Endometrial microvascular endothelial cells (primary cell): Measurements from ENCODE around the gene SLC35F4. TPM values are rescaled to one million over a fixed set of nuclear protein-coding genes. Genes with fewer than 3 reads are reported as not detected.

Experiments
- in situ Hi-C: cut with HindIII; loops from 2 replicates; pipeline ENCODE4 v1.10.0; 2017; ENCODE audit warnings: low sequenced_read_pairs, low pct_unique_long_range_greater_than_20kb; ENCODE audit errors: inconsistent ontology term
- total RNA-seq: library from RNA; depleted of rRNA; stranded (reverse); fragments of >200 nt; gene quantifications from one replicate; pipeline ENCODE4 v1.2.3, GENCODE V29; 2015; ENCODE audit errors: inconsistent ontology term

Gene SLC35F4
- total RNA-seq, 1 donor from 2014 or later = not detected

DNA sequence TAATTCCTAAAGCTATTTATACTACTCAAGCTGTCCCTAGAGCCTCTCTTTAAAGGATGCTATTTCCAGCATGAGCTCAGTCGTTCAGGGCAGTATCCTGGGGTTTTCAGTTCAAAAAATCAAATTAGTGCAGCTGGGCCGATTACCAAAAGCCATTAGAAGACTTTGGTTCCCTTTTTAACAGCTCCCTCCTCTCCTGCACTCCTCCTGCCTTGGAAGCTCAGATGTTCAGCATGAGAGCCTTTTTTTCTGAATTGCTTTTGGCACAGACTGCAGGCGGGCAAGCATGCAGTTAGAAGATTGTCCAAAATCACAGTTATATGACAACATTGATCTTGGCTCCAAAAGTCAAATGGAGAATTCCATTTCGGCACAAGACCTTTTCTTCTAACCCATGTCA lies 179.6 kb downstream of the SLC35F4 start:
- in situ Hi-C loops = no loop called here

DNA sequence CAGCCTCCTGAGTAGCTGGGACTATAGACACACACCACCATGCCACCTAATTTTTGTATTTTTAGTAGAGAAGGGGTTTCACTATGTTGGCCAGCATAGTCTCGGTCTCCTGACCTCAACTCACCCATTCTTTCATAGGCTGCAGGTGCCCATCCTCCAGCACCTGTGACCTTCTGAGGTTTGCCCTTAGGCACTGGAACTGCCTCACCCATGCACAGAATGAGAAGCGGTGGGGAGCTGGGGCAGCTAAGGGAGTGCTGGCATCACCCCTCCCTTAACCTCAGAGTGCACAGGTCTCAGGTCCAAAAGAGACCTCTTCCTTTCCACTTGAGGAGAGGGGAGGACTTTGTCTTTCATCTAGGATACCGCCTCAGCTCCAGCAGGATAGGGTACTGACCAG lies 194.9 kb downstream of the SLC35F4 start:
- in situ Hi-C loops = no loop called here

DNA sequence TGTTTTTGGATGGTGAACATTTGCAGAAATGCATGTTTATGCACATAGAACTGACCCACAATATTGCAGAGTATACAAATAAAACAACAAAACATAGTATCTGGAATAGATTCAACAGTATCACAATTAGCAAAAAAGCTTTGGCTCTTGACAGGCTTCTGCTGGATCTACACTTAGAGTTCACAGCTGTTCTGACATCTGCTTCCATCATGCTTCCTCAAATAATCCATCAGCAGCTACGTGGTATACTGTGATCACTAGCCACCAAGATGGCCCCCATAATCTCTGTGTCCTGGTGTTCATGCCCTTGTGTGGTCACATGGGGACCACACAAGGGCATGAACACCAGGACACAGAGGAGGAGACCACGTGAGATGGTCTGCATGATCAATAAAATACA lies 205.7 kb downstream of the SLC35F4 start:
- in situ Hi-C loops = no loop called here

DNA sequence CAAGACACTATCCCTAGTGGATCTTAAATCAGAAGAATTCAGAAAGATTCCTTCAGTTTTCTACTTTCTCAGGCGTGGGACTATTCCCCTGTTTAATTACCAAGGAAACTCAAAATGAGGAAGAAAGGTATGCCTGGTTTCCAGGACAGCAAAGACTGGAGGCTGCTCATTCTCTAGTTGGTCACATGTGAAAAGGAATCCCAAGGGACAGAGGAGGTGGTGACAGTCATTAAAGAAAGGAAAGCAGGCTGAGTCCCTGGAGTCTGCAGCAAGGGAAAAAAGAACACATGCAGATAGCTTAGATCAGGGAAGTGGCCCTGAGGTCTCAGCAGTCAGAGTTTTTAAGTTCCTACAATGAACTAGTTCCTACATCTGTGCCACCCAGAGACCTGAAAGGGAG lies 206.8 kb downstream of the SLC35F4 start:
- in situ Hi-C loops = no loop called here

DNA sequence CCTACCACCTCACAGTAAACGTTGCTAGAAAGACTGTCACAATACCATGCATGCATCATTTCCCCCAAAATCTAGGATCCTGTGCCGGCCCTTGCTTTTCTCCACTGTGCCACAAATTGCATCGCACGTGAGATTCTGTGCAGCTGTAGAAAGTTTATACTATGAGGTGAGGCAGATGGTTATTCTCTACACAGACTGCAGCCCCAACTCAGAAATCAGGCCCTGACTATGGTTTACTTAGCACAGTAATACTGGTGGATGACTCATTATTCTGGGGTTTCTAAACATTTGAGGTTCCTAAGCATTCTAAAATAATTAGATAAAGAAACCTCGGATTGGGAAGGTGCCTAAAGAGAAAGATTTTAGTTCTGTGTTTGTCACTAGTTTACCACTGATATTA lies 208.4 kb downstream of the SLC35F4 start:
- in situ Hi-C loops = no loop called here

DNA sequence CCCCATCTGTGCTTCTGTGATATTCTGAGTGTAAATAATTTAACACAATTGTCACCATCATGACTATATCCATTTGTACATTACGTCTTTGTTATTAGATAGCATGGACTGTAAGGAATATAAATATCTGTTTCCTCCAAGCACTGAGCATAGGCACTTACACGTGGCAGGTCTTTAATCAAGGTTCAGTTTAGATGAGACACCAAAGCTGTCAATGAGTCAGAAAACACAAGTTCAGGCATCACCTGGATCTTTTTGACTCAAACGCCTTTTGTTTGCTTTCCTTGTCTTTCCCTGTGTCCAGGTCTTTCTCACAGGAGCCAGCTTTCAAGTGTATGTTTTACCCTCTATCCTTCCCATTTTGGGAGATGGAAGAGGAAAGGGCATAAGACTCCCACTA lies 209.0 kb downstream of the SLC35F4 start:
- in situ Hi-C loops = no loop called here

DNA sequence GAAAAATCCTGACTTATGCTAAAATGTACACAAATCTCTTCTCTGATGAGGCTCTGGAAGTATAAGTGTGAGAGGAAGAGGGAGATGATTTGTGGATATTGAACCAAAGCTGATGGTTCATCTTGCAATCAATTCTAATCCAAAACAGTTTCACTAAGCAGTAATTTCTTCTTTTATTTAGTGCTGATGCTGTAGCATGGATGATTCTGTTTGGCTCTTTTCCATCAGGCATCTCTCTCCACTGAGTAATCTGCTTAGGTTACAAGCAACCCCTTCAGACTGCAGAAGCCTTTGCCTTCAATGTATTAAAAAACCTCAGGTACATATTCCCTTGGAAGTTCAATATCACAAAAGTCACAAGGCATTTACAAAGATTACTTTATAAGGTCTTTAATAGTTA lies 213.1 kb downstream of the SLC35F4 start:
- in situ Hi-C loops = no loop called here

DNA sequence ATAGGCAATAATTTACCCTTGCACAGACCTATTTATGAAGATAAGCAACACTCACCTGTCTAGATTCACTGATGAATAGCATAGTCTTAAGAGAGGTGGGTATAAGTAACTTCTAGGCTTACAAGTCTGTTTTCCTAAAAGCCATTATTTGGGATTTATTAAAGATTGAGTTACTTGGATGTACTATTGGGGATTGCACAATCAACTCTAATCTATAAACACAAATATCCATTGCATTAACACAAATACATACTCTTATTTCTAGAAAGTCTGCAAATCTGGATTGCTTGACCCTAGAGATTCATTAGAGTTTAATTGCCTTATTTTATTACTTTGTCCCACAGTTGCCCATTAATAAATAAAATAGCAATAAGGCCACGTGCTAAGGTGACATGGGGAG lies 224.1 kb downstream of the SLC35F4 start:
- in situ Hi-C loops = no loop called here

DNA sequence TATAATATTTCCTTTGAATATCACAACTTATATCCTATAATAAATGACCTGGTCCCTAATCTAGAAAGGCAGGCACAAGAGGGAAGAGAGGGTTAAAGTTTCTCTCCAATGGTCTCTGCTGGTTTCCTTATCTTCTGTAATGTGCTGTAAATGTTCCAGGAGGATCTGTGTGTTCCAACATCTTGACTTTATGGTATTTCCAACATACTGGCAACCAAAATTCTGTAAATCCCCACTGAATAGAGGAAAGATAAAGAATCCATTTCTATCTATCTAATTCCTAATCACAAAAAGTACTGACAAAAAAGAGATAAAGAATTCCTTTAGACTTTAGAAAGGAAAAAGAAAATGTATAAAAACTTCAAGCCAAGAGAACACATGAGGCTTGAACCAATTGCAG lies 225.9 kb downstream of the SLC35F4 start:
- in situ Hi-C loops = no loop called here

DNA sequence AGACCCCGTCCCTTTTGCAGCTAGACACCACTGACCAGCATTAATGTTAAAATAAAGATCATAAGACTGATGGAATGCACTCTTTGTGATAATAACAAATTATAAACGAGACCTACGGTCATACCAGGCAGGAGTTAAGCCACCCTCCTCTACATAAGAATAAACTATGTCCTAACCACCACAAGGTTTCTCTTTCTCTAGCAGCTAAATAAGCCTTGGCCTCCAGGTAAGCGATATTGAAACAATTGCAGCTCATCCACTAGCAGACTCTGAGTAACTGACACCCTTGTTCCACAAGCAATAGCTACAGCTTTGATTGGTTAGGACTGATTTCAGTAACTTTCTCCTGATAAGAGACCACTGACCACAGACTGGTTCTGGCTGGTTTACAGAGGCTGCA lies 228.0 kb downstream of the SLC35F4 start:
- in situ Hi-C loops = no loop called here

DNA sequence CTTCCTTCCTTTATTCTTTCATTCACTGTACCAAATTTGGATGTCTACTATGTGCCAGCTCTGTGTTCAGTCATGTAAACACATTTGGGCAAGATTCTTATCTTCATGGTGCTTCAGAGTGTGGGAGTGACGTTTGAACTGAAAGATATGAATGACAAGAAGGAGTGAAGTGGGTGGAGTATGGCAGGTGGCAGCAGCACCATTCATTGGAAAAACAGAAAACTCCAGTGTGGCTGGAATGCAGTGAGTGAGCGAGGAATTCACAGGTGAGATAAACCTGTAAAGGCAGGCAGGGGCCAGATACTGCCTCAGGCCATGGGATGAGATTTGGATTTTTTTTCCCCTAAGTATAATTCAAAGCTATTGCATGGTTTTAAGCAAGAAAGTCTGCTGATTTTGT lies 231.6 kb downstream of the SLC35F4 start:
- in situ Hi-C loops = no loop called here

DNA sequence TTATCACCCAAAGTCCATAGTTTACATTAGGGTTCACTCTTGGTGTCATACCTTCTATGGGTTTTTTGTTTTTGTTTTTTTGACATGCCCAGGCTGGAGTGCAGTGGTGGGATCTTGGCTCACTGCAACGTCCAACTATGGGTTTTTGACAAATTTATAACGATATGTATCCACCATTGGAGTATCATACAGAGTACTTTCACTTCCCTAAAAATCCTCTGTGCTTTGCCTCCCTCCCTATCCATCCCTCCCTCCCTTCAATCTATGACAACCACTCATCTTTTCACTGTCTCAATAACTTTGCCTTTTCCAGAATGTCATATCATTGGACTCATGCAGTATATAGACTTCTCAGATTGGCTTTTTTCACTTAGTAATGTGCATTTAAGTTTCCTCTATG lies 233.2 kb downstream of the SLC35F4 start:
- in situ Hi-C loops = no loop called here

DNA sequence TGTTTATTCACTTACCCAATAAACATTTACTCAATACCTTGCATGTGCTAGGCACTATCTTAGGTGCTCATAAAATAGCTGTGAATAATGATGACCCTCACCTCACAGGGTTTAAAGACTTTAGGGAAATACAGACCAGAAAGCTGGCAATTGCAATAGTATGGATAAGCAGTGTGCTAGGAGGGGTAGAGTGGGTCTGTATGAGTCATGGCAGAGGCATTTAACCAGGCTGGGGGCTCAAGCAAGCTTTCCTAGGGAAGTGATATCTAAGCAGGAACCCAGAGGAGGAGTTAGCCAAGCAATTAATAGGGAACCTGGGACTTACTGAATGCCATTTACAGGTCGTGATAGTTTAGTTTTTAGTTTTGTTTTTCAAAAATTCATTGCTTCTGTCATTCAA lies 248.4 kb downstream of the SLC35F4 start:
- in situ Hi-C loops = no loop called here

DNA sequence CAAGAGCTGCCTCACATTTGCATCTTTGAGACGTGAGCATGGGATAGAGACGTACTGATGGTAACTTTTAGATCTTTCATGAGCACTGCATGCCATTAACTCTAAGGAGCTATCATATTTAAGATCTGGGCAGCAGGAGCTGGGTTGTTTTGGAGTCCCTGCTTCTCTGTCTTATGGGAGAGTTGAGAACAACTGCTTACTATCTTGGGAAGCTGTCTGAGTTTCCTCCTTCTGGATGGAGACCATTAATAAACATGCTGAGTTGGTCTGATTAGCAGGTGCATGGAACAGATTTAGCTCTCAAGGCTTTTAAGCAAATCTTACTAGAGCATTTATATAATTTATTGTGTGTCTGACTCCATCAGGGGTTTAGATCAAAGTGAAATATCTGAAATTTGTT lies 252.9 kb downstream of the SLC35F4 start:
- in situ Hi-C loops = no loop called here

DNA sequence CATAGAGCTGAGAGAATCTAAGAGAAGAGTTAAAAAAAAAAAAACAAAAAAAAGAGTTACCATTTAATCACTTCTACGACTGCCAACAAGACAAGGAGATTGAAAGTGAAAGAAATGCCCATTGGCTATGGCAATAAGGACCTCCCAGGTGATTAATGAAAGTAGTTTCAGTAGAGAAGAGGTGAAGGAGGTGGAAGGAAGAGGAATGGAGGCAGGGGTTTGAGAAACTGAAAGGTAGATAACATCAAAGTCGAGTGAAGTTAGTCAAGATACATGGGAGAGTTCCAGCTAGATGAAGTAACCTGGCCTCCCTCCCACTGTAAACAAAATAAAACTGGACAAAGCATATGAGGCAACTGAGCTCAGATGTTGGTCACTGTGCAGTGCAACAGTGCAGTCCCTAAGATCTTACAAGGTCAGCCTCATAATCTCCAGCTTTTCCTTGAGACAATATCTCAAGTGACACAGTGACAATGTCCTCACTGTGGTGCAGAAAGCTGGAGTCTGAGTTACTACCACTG lies 254.3 kb downstream of the SLC35F4 start:
- in situ Hi-C loops = no loop called here

DNA sequence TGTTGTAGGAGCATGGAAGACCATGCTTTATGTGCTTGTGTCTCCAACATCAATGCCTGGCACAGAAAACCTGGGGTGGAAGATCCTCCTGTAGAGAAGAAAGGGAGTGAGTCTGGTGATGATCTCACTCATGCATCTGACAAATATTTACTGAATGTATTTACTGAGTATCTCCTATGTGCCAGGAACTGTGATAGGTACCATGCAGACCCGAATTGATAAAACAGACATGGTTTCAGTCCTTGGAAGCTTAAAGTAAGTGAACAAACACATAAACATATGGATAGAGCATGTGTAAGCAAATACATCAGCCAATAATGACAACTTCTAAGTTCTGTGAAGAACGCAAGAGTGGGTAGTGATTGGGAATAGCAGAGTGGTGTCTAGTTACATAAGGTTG lies 255.3 kb downstream of the SLC35F4 start:
- in situ Hi-C loops = no loop called here

DNA sequence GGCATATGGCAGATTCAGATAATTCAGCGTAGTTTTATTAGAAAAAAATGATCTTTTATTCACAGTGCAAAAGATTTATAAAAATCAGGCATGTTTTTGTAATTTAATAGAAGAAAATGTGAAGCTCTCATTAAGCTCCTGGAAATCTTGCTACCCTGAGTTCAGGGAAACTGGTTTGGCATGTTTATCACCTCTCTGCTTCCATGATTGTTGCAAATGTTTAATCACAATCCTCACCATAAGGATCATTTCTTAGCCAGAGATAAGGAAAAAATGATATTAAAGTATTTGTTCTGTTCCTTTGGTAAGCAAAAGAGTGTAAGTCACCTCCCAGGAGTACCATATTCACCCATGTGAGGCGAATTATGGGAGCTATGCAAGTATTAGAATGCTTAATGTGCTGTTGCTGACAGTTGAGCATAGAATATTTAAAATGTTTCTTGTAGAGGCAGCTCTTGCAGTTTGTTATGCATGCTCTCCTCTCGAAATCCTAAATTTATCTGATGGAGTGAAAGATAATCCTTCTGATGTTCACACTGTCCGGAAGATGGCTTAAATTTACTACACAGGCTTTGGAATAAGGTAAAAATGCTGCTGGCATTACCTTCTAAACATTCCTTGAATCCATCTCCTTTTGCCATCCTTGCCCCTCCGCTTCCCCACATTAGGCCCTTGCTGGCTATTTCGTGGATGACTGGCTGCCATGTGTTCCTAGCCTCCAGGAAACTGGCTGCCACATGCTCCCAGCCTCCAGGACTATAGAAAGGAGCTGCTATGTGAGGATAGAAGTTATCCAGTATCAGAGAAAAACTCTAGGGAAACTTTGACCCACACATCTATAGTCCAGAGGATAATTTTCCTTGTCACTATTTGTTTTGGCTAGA lies 256.5 kb downstream of the SLC35F4 start:
- in situ Hi-C loops = no loop called here

DNA sequence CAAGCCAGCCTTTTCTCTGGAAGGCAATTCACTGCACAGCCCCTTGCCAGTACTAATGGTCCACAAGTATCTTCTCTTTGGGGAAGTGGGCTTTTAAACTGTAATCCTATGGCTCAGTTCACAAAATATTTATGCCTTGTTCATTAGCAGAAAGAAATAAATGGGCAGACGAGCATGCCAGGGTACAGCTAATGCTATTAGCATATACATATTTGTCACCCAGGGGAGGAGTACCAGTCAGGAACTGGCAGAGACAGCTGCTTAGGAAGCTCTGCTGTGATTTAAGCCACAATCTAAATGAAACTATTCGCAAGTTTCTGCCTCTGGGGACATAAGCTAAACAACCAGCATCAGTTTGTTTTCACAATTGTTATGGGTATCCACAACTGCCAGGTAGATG lies 258.8 kb downstream of the SLC35F4 start:
- in situ Hi-C loops = no loop called here

DNA sequence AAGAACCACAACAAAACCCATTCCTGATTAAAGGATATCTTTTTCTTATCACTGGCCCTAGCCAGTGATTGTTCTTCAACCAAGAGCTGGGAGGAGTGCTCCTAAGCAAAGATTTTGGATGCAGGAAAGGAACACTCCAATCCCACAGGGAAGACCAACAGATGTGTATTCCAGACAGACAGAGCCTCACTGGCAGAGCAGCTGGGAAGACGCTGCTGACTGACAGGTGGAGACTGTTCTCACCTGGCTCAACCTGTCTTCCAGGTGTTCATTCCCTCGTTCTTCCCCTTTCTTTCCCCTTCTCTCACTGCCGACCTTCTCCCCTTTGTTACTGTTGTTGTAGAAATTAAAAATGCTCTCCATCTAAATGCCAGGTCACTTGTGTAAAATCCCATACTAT lies 282.5 kb downstream of the SLC35F4 start:
- in situ Hi-C loops = no loop called here

DNA sequence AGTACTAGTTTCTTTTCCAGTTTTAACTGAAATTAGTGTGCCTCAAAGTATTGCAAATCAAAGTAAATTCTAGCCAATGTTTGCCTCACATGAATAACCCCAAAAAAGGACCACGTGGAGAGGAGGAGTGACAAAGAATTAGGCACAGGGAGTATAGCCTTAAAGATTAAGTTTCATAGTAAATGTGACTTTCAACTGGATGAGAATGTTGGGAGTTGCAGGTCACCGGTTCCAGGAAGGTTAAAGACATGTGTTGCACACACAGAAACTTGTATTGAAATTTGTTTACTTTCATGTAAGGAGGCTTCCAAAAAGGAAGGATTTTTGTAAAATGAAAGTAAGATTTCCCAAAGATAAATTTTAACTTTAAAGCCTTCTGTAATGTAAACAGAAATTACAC lies 283.1 kb downstream of the SLC35F4 start:
- in situ Hi-C loops = no loop called here

DNA sequence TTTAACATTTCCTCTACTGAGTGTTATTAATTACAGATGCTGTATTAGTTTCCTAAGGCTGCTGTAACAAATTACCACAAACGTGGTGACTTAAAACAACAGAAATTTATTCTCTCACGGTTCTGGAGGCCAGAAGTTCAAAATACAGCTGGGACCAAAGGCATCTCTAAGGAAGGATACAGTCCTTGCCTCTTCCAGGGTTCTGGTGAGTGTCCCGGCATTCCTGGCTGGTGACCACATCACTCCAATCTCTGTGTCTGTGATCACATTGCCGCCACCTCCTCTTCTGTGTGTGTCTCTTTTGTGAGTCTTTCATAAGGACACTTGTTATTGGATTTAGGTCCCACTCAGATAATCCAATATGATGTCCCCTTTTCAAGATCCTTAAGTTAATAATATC lies 287.1 kb downstream of the SLC35F4 start:
- in situ Hi-C loops = no loop called here
